Thyroid gland (tissue), 4 donors: ENCODE results near the gene REC8. TPM values are rescaled to one million over a fixed set of nuclear protein-coding genes. Genes with fewer than 3 reads are reported as not detected.
A peak's percentile ranks its signal among the peaks of the same experiment; 100 is the strongest.

Experiments
- DNase-seq, 2 donors: peaks; one replicate each; pipeline ENCODE4 v3.0.0-alpha.2; 2019
- H3K27ac ChIP-seq, 3 donors: fragments of 200-600 bp; sonication (generic); 1 replicate in 2 of 3; 2 replicates in 1 of 3; pipeline ENCODE4 v1.5.1; 2016 to 2019; ENCODE audit warnings: mild to moderate bottlenecking in 1 of 3, moderate library complexity in 1 of 3
- H3K27me3 ChIP-seq: fragments of 200-600 bp; sonication (generic); one replicate; pipeline ENCODE4 v1.5.1; 2019
- H3K36me3 ChIP-seq, 2 donors: fragments of 200-600 bp; sonication (generic); one replicate each; pipeline ENCODE4 v1.5.1; 2016 to 2019
- H3K4me1 ChIP-seq, 2 donors: fragments of 200-600 bp; sonication (generic); one replicate each; pipeline ENCODE4 v1.5.1; 2017 to 2019
- H3K4me3 ChIP-seq, 3 donors: fragments of 200-600 bp; sonication (generic); replicated peaks in 1 of 3; 1 replicate in 2 of 3; 2 replicates in 1 of 3; pipeline ENCODE4 v1.5.1; 2016; ENCODE audit warnings: mild to moderate bottlenecking in 1 of 3
- H3K9me3 ChIP-seq: fragments of 200-600 bp; sonication (generic); one replicate; pipeline ENCODE4 v1.5.1; 2017
- POLR2A ChIP-seq, 2 donors: fragments of 450-650 bp; IDR thresholded peaks; one replicate each; pipeline ENCODE4 v1.6.1; 2017; ENCODE audit warnings: antibody characterized with exemption in 2 of 2, mild to moderate bottlenecking in 2 of 2, moderate library complexity in 1 of 2
- WGBS, 2 donors: methylation state at CpG; one replicate each; pipeline ENCODE4 v1.1.5; 2017; 5-methylcytosine and 5-hydroxymethylcytosine counted together
- intact Hi-C: fragments of 100-400 bp; cut with DNase I; formaldehyde crosslinking; loops from one replicate; pipeline ENCODE4 v1.15.1; 2023
- total RNA-seq, 4 donors: library from RNA; depleted of rRNA; stranded (reverse); fragments of >200 nt; gene quantifications; one replicate each; pipeline ENCODE4 v1.2.3, GENCODE V29; 2016
- TF ChIP-seq, protein P1 (sequence below), 6 experiments: fragments of 200-600 bp in 3 of 6; fragments of 450-650 bp in 3 of 6; sonication (generic) in 3 of 6; IDR thresholded peaks; one replicate each; pipeline ENCODE4 v1.5.1; 2016 to 2019; ENCODE audit warnings: antibody characterized with exemption in 6 of 6, mild to moderate bottlenecking in 2 of 6, inconsistent platforms in 1 of 6, moderate library complexity in 1 of 6

Gene REC8
- total RNA-seq, 4 donors from 2014 or later, result 4.1 to 7.1 (median 5.4) TPM

DNA sequence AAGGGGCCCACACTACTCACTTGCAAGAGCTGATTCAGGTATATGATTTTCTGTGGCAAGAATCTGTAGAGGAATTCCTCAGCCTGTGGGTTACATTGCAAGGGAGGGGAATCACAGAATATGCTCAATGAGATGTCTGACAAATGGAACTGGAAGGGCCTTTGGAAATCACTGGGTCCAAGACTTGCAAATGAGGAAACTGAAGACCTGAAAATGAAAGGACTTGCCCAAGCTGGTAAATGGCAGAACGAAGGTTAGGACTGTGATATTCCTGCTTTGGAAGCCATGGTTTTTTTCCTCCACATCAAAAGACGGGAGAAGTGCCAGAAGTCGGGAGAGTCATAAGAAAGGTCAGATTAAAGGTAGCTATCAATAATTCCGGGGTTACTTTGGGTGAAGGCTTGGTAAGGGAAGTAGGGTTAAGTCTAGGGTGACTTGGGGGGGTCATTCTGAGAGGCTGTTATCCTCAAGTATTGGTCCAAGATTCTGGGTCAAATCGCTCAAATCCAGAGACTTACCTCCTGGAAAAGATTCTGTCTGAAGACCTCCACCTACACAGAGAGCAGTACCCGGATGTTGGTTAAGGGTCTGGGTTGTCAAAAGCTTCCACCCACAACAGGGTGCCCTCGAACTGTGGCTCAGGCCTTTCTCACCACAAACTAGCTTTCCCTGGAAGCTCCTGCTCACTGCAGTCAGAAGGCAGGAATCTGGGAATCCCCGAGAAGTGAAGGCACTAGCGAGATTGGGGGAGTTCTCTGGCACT is 26.0 kb upstream of the REC8 start:
- TF ChIP-seq, protein P1, sequence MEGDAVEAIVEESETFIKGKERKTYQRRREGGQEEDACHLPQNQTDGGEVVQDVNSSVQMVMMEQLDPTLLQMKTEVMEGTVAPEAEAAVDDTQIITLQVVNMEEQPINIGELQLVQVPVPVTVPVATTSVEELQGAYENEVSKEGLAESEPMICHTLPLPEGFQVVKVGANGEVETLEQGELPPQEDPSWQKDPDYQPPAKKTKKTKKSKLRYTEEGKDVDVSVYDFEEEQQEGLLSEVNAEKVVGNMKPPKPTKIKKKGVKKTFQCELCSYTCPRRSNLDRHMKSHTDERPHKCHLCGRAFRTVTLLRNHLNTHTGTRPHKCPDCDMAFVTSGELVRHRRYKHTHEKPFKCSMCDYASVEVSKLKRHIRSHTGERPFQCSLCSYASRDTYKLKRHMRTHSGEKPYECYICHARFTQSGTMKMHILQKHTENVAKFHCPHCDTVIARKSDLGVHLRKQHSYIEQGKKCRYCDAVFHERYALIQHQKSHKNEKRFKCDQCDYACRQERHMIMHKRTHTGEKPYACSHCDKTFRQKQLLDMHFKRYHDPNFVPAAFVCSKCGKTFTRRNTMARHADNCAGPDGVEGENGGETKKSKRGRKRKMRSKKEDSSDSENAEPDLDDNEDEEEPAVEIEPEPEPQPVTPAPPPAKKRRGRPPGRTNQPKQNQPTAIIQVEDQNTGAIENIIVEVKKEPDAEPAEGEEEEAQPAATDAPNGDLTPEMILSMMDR (IDR thresholded peaks at IDR 0.05), result no peak
- TF ChIP-seq POLR2A (IDR thresholded peaks at IDR 0.05), result no peak
- DNase-seq, result no peak
- Histone ChIP-seq H3K36me3 (peaks cover 10 to 11% of the 10 kb centered on the region in 2 donors), H3K27ac (peak overlapping the region; percentile 37 to 75 (median 70)), H3K4me3 (peak overlapping the region; percentile 28 to 83 (median 58)), H3K9me3 (no peaks in the 10 kb centered on the region), H3K4me1 (peaks cover 22 to 23% of the 10 kb centered on the region in 2 donors), H3K27me3 (no peaks in the 10 kb centered on the region)
- WGBS, 2 donors, result 20 to 23% methylated on average over 9 of the region's 9 CpGs
- intact Hi-C loops, result no loop called here

DNA sequence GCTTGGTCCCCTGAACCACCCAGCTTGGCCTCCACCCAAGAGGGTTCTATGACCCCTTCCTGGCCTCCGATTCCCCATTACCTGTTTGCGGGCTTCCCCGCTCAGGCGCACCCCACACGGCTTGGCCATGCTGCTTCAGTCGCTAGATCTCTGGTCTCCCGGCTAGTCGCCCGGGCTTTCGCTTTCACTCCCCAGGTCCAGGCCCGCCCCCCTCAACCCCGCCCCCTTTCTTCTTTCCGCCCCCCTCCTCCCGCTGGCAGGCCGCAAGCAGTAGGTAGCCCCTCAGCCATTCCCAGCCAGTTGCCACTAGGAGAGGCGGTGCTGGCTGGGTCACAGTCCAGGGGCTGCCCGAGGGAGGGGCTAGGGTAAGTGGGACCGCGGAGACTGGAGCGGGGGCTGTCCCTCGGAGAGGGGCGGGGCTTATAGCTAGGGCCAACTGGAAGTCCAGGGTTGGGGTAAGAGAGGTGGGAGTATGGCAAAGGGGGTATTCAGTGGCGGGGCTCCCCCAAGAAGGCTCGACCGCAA is 25.4 kb upstream of the REC8 start, which contains the start of gene PSME2:
Gene PSME2, minus strand, starts transcription at position 158 of the 525 bp plus-strand sequence. Its CDS starts 29 bp downstream, at position 129.
- Histone ChIP-seq H3K36me3 (peaks cover 16 to 18% of the 10 kb centered on the region in 2 donors), H3K4me3 (peak within 1 kb of the TSS; percentile 58 to 83 (median 83)), H3K27me3 (no peaks in the 10 kb centered on the region), H3K9me3 (no peaks in the 10 kb centered on the region), H3K4me1 (peaks cover 22 to 23% of the 10 kb centered on the region in 2 donors), H3K27ac (peak within 1 kb of the TSS; percentile 37 to 75 (median 70))
- 0 to 1% methylated on average over 17 to 25 of the region's 25 CpGs for WGBS, 2 donors
- peak; percentile 99 for DNase-seq
- TF ChIP-seq POLR2A (IDR thresholded peaks at IDR 0.05), result peak in 1 of 2 donors; percentile 58
- TF ChIP-seq, protein P1 (IDR thresholded peaks at IDR 0.05), result no peak
- intact Hi-C loops, result no loop called here

DNA sequence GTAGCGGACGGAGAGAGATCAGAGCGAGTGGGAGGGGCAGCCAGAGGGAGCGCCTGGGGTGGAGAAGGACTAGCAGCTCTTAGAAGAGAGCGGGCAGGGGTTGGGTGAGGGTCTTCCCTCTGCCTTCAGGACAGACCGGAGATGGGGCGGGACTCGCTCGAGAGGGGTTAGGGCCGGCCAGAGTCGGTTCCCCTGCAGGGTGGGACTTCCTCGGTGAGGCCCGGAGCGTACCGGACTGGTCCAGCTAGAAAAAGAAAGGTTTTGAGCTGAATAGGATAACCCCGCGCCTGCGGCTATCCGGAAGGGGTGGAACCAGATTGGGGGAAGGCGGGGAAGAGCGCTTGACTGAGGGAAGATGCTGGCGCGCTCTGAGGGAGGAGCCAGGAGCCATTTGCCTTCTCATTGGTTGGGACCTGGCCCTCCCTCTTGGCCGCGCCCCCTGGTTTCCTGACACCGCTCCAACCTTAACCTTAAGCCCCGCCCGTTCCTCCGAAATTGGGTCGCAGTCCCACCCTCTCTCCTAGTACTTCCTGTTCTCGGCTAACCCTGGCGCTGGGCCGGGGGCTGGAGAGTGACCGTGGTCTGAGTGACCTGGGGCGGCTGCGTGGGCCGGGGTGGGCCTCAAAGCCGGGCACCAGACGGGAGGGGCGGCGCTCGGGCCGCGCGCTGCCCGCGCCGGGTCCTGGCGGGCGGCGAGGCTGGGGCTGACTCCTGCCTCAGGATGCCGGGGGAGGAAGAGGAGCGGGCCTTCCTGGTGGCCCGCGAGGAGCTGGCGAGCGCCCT is 24.7 kb upstream of the REC8 start, which contains the start of gene RNF31:
Gene RNF31, plus strand, starts transcription at position 521 of the 783 bp plus-strand sequence. Its CDS starts 201 bp downstream, at position 722.
- peak; percentile 99 for DNase-seq
- intact Hi-C loops, result no loop called here
- TF ChIP-seq, protein P1 (IDR thresholded peaks at IDR 0.05), result no peak
- TF ChIP-seq POLR2A (IDR thresholded peaks at IDR 0.05), result peak in 1 of 2 donors; percentile 59
- Histone ChIP-seq H3K9me3 (no peaks in the 10 kb centered on the region), H3K4me3 (peak within 1 kb of the TSS; percentile 58 to 83 (median 83)), H3K27ac (peak within 1 kb of the TSS; percentile 37 to 75 (median 70)), H3K4me1 (peaks cover 19% of the 10 kb centered on the region in 2 donors), H3K27me3 (no peaks in the 10 kb centered on the region), H3K36me3 (peaks cover 22 to 23% of the 10 kb centered on the region in 2 donors)
- WGBS, 2 donors, result 0 to 1% methylated on average over 19 to 32 of the region's 57 CpGs

DNA sequence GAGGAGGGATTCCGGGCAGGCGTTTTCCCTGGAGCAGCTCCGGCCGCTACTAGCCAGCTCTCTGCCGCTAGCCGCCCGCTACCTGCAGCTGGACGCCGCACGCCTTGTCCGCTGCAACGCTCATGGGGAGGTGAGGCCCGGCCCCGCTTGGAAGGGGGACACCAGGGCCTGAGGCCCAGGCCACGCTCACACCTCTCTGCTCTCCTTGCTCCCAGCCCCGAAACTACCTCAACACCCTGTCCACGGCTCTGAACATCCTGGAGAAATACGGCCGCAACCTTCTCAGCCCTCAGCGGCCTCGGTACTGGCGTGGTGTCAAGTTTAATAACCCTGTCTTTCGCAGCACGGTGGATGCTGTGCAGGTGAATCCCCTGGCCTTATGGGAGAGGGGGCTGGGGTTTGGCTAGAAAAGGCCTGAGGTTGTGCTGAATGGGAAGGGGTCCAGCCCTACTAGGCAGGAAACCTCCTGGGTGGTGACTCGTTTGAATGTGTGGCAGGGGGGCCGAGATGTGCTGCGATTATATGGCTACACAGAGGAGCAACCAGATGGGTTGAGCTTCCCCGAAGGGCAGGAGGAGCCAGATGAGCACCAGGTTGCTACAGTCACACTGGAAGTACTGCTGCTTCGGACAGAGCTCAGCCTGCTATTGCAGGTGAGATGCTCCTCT is 24.0 kb upstream of the REC8 start:
- peaks cover 17 to 18% of the 10 kb centered on the region in 2 donors for H3K4me1 ChIP-seq
- peaks cover 26% of the 10 kb centered on the region in 2 donors for H3K36me3 ChIP-seq
- peak overlapping the region; percentile 38 to 83 (median 83) for H3K4me3 ChIP-seq
- peak overlapping the region in 2 of 3 donors; percentile 16 to 75 for H3K27ac ChIP-seq
- no peaks in the 10 kb centered on the region for H3K27me3 ChIP-seq
- intact Hi-C loops, result no loop called here
- TF ChIP-seq, protein P1 (IDR thresholded peaks at IDR 0.05), result no peak
- TF ChIP-seq POLR2A (IDR thresholded peaks at IDR 0.05), result no peak
- DNase-seq, result no peak
- 1 to 15% methylated on average over 15 of the region's 29 CpGs for WGBS, 2 donors
- H3K9me3 ChIP-seq, result no peaks in the 10 kb centered on the region
